B cell (primary cell): ENCODE measurements around the gene ROPN1B. TPM values are rescaled to one million over a fixed set of nuclear protein-coding genes. Genes with fewer than 3 reads are reported as not detected.
"Not testable (repeated sequence)": the region's sequence is repeated elsewhere in the genome, so short reads cannot be mapped to it uniquely, and the experiment has no call there.

Experiments used
- ATAC-seq: fragments of 200-7000 bp; cut with Tn5 transposase; one replicate; pipeline ENCODE4 v1.10.0; 2021; ENCODE audit warnings: low read depth, mild to moderate bottlenecking, moderate number of reproducible peaks, moderate library complexity
- CTCF ChIA-PET: fragments of 350-600 bp; sonication (Branson Sonifier 250); formaldehyde crosslinking; loops from one replicate; lab custom pipeline; 2021; ENCODE audit warnings: antibody characterized with exemption, inconsistent platforms; lab: Charles Lee
- POLR2A ChIA-PET: fragments of 350-600 bp; sonication (Branson Sonifier 250); formaldehyde crosslinking; loops from one replicate; lab custom pipeline; 2021; ENCODE audit warnings: antibody characterized with exemption; lab: Charles Lee
- DNase-seq: peaks from one replicate; pipeline ENCODE4 v3.0.0; 2013
- H2AFZ ChIP-seq: 2 replicates; pipeline ENCODE4 v1.6.1; 2012; ENCODE audit warnings: mild to moderate bottlenecking, low read depth, low read length; ENCODE audit not compliant: insufficient read depth, poor library complexity, severe bottlenecking
- H3K27ac ChIP-seq, 2 donors: 1 replicate in 1 of 2; 2 replicates in 1 of 2; pipeline ENCODE4 v1.5.1; 2012 to 2013; ENCODE audit warnings: low read length in 2 of 2, mild to moderate bottlenecking in 2 of 2, moderate library complexity in 1 of 2
- H3K27me3 ChIP-seq, 4 experiments: fragments of 200-600 bp in 1 of 4; sonication (generic) in 1 of 4; replicated peaks in 1 of 4; 1 replicate in 2 of 4; 2 replicates in 2 of 4; pipeline versions ENCODE4 v1.6.1 to v1.7.0; 2013 to 2016; ENCODE audit warnings: low read length in 3 of 4, mild to moderate bottlenecking in 2 of 4, mixed read lengths in 1 of 4, moderate library complexity in 1 of 4; ENCODE audit not compliant: insufficient read depth in 4 of 4, control insufficient read depth in 3 of 4; ENCODE audit errors: control extremely low read depth in 1 of 4
- H3K36me3 ChIP-seq, 2 experiments: replicated peaks in 1 of 2; 1 replicate in 1 of 2; 2 replicates in 1 of 2; pipeline versions ENCODE4 v1.6.1 to v1.7.1; 2013; ENCODE audit warnings: low read length in 1 of 2; ENCODE audit not compliant: insufficient read depth in 2 of 2, control insufficient read depth in 1 of 2; ENCODE audit errors: control extremely low read depth in 1 of 2, extremely low read depth in 1 of 2
- H3K4me1 ChIP-seq, 2 donors: fragments of 200-600 bp in 1 of 2; sonication (generic) in 1 of 2; 1 replicate in 1 of 2; 2 replicates in 1 of 2; pipeline versions ENCODE4 v1.5.1 to v1.6.1; 2013 to 2017; ENCODE audit warnings: low read length in 2 of 2; ENCODE audit not compliant: control insufficient read depth in 2 of 2, insufficient read depth in 2 of 2
- H3K4me2 ChIP-seq: replicated peaks from 2 replicates; pipeline ENCODE3; 2012; ENCODE audit warnings: mild to moderate bottlenecking, low read depth, low read length; ENCODE audit not compliant: poor library complexity, severe bottlenecking
- H3K4me3 ChIP-seq, 5 experiments: fragments of 200-600 bp in 1 of 5; sonication (generic) in 1 of 5; 1 replicate in 3 of 5; 2 replicates in 2 of 5; pipeline versions ENCODE4 v1.5.1 to v1.7.0; 2011 to 2016; ENCODE audit warnings: low read length in 4 of 5, mild to moderate bottlenecking in 4 of 5, low read depth in 2 of 5, control low read depth in 1 of 5, moderate library complexity in 1 of 5; ENCODE audit not compliant: insufficient read depth in 1 of 5; ENCODE audit errors: control extremely low read depth in 1 of 5, extremely low read depth in 1 of 5
- H3K79me2 ChIP-seq: fragments of 200-600 bp; sonication (generic); one replicate; pipeline ENCODE4 v1.6.0; 2016; ENCODE audit warnings: low read length; ENCODE audit not compliant: control insufficient read depth, insufficient read depth
- H3K9ac ChIP-seq: fragments of 200-600 bp; sonication (generic); 2 replicates; pipeline ENCODE4 v1.6.1; 2017; ENCODE audit warnings: mild to moderate bottlenecking, low read length, moderate library complexity
- H3K9me3 ChIP-seq, 3 donors: one replicate each; pipeline versions ENCODE4 v1.6.1 to v1.7.1; 2013; ENCODE audit warnings: low read length in 2 of 3; ENCODE audit not compliant: control insufficient read depth in 2 of 3, insufficient read depth in 1 of 3; ENCODE audit errors: control extremely low read depth in 1 of 3
- H4K20me1 ChIP-seq: 2 replicates; pipeline ENCODE4 v1.6.0; 2012; ENCODE audit warnings: mild to moderate bottlenecking, low read length; ENCODE audit not compliant: insufficient read depth, control insufficient read depth, poor library complexity, severe bottlenecking
- H3K27ac Mint-ChIP-seq: one replicate; pipeline ENCODE4 v1.8.0; 2021; ENCODE audit warnings: mixed read lengths
- H3K27me3 Mint-ChIP-seq: one replicate; pipeline ENCODE4 v1.8.0; 2021; ENCODE audit warnings: mixed read lengths
- H3K4me1 Mint-ChIP-seq: one replicate; pipeline ENCODE4 v1.8.0; 2021; ENCODE audit warnings: mixed read lengths
- H3K4me3 Mint-ChIP-seq: one replicate; pipeline ENCODE4 v1.8.0; 2021; ENCODE audit warnings: mixed read lengths
- H3K9me3 Mint-ChIP-seq: one replicate; pipeline ENCODE4 v1.8.0; 2022; ENCODE audit warnings: mixed read lengths; ENCODE audit not compliant: insufficient read depth
- WGBS: methylation state at CpG from one replicate; pipeline ENCODE4 v1.1.5; 2013; ENCODE audit warnings: missing lambda C conversion rate; ENCODE audit not compliant: insufficient coverage; 5-methylcytosine and 5-hydroxymethylcytosine counted together
- intact Hi-C: fragments of 100-400 bp; cut with micrococcal nuclease; formaldehyde crosslinking; loops from one replicate; pipeline ENCODE4 v1.10.0; 2022
- polyA plus RNA-seq: library from polyadenylated mRNA; depleted of rRNA; stranded (reverse); fragments of >200 nt; gene quantifications from 2 replicates; pipeline ENCODE4 v1.2.3, GENCODE V29; 2012
- total RNA-seq, 2 donors: library from RNA; stranded (reverse); fragments of 120-200 nt in 1 of 2; gene quantifications; 1 replicate in 1 of 2; 2 replicates in 1 of 2; pipeline versions ENCODE4 v1.2.3 to v1.2.4, GENCODE V29; 2013 to 2022
- TF ChIP-seq, protein P1 (sequence below): fragments of 200-600 bp; IDR thresholded peaks from one replicate; pipeline ENCODE4 v1.8.0; 2022; ENCODE audit warnings: antibody characterized with exemption, mild to moderate bottlenecking

Gene ROPN1B
- total and polyA plus RNA-seq, 2 donors (not counting 1 experiment from before 2014, with no cell fraction given) = not detected

DNA sequence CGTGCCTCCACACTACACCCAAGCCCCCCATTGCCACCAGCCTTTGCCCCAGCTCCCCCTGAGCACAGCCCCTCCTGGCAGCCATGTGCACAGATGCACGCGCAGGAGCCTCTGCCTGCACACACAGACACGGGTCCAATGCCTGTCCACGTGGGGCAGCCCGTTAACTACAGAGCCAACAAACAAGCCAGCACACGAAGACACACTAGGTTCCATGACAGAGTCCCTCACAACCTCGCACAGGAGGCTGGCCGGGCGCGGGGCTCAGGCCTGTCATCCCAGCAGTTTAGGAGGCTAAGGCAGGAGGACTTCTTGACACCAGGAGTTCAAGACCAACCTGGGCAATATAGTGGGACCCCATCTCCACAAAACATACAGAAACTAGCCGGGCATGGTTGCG lies 43.3 kb upstream of the ROPN1B start:
- ATAC-seq, H2AFZ ChIP-seq, H4K20me1 ChIP-seq, H3K4me2 ChIP-seq, POLR2A ChIA-PET, H3K27ac ChIP-seq, intact Hi-C loops, H3K4me1 Mint-ChIP-seq, H3K4me1 ChIP-seq, DNase-seq, H3K27me3 ChIP-seq, H3K79me2 ChIP-seq, CTCF ChIA-PET, H3K27ac Mint-ChIP-seq, H3K9me3 Mint-ChIP-seq, H3K9me3 ChIP-seq, H3K36me3 ChIP-seq, H3K4me3 ChIP-seq, H3K4me3 Mint-ChIP-seq, H3K27me3 Mint-ChIP-seq, H3K9ac ChIP-seq: not testable (repeated sequence)
- 93% methylated on average over 11 of the region's 13 CpGs for WGBS

DNA sequence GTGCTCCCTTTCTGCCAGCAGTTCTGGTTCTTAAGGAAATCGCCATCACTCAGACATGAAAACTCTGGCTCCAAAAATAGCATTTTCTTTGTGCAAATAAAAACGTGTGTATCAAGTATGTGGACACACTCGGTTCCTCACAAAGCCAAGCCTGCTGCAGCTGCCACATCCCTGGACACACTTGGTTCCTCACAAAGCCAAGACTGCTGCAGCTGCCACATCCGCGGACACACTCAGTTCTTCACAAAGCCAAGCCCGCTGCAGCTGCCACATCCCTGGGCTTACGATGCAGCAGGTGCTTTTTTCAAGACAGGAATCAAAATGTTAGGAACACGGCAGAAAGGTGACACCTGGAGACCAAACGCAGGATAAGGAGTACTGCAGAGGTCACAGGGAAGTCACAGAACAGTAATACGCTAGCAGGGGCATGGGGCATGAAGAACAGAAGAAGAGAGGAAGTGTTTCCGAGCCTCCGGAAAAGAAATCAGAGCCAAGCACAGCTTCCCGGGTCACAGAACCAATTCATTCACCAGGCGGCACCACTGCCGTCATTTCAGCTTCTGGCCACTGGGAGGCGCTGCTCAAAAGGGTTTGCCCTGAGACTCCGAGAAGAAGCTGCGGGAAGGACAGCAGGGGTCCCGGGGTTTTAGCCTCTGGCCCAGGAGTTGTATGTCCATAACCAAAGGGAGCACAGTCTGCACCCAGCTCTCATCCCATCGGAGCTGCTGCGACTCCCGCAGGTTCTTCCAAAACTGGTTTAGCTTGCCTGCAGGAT lies 40.0 kb upstream of the ROPN1B start:
- TF ChIP-seq, protein P1, sequence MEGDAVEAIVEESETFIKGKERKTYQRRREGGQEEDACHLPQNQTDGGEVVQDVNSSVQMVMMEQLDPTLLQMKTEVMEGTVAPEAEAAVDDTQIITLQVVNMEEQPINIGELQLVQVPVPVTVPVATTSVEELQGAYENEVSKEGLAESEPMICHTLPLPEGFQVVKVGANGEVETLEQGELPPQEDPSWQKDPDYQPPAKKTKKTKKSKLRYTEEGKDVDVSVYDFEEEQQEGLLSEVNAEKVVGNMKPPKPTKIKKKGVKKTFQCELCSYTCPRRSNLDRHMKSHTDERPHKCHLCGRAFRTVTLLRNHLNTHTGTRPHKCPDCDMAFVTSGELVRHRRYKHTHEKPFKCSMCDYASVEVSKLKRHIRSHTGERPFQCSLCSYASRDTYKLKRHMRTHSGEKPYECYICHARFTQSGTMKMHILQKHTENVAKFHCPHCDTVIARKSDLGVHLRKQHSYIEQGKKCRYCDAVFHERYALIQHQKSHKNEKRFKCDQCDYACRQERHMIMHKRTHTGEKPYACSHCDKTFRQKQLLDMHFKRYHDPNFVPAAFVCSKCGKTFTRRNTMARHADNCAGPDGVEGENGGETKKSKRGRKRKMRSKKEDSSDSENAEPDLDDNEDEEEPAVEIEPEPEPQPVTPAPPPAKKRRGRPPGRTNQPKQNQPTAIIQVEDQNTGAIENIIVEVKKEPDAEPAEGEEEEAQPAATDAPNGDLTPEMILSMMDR = peak; percentile 63
- peak; percentile 53 for DNase-seq

DNA sequence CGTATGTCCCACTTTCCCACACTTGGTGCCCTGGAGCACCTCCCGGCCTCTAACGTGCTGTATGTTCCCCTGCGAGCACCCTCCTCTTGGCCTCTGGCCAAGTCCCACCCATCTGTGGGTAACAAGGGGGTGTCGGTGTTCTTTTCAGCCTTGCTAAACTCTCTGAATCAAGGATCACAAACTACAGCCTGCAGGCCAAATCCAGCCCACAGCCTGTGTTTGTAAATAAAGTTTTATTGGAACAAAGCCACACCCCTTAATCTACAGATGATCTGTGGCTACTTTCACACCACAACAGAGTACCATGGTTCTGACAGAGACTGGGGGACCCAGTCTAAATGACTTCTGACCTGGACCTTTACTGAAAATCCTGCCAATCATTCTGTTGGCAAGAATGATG lies 39.2 kb upstream of the ROPN1B start:
- H4K20me1 ChIP-seq, ATAC-seq, H3K27ac Mint-ChIP-seq, H3K9me3 ChIP-seq, H2AFZ ChIP-seq, H3K9ac ChIP-seq, H3K79me2 ChIP-seq, H3K9me3 Mint-ChIP-seq, H3K4me1 ChIP-seq, H3K4me2 ChIP-seq, H3K36me3 ChIP-seq, H3K27me3 Mint-ChIP-seq, H3K4me3 Mint-ChIP-seq, intact Hi-C loops, DNase-seq, H3K27ac ChIP-seq, H3K4me3 ChIP-seq, H3K27me3 ChIP-seq, H3K4me1 Mint-ChIP-seq, POLR2A ChIA-PET, CTCF ChIA-PET: not testable (repeated sequence)
- 67% methylated on average over 5 of the region's 5 CpGs for WGBS

More for the DNA sequence above, 40.0 kb upstream of the ROPN1B start:
- H3K27ac ChIP-seq, H3K4me3 ChIP-seq, H4K20me1 ChIP-seq, CTCF ChIA-PET, H3K4me2 ChIP-seq, H3K36me3 ChIP-seq, H3K9me3 Mint-ChIP-seq, H3K9me3 ChIP-seq, H3K9ac ChIP-seq, H3K27ac Mint-ChIP-seq, ATAC-seq, H3K4me1 Mint-ChIP-seq, H3K79me2 ChIP-seq, intact Hi-C loops, POLR2A ChIA-PET, H2AFZ ChIP-seq, H3K4me1 ChIP-seq, H3K4me3 Mint-ChIP-seq, H3K27me3 ChIP-seq, H3K27me3 Mint-ChIP-seq: not testable (repeated sequence)
- 39% methylated on average over 11 of the region's 22 CpGs for WGBS
